ENCODE data around the gene WNT11. TPM values are rescaled to one million over a fixed set of nuclear protein-coding genes. Genes with fewer than 3 reads are reported as not detected.

Gene WNT11
- polyA plus RNA-seq, 1 donor (not counting 4 experiments of a cell fraction or from before 2014, with no cell fraction given), result not detected

GRCh38 chr11:76218449-76219178, 12.3 kb upstream of the WNT11 start:
- no peak for DNase-seq (ENCODE audit: low read depth, low spot score)
- Histone ChIP-seq H3K9ac (ENCODE audit: control insufficient read depth, extremely low read depth, insufficient read depth, low read length) (no peak overlapping the region), H3K27me3 (ENCODE audit: control insufficient read depth, extremely low read depth, insufficient read depth, low read length) (peaks cover 4% of the 10 kb centered on the region), H3K27ac (ENCODE audit: control insufficient read depth, insufficient read depth, low read length) (no peak overlapping the region), H2AFZ (ENCODE audit: control insufficient read depth, low read length) (no peak overlapping the region), H3K4me2 (ENCODE audit: control insufficient read depth, extremely low read depth, insufficient read depth, low read depth, low read length) (no peak overlapping the region), H3K4me1 (ENCODE audit: control insufficient read depth, extremely low read depth, insufficient read depth, low read length) (no peaks in the 10 kb centered on the region), H3K79me2 (ENCODE audit: control insufficient read depth, insufficient read depth, low read length) (no peaks in the 10 kb centered on the region), H4K20me1 (ENCODE audit: control insufficient read depth, extremely low read depth, insufficient read depth, low read length) (no peaks in the 10 kb centered on the region), H3K9me3 (ENCODE audit: control insufficient read depth, low read depth, low read length) (no peaks in the 10 kb centered on the region), H3K9me1 (ENCODE audit: control insufficient read depth, extremely low read depth, insufficient read depth, low read length) (no peaks in the 10 kb centered on the region), H3K36me3 (ENCODE audit: control insufficient read depth in 2 of 2, extremely low read depth in 1 of 2, insufficient read depth in 2 of 2, low read length in 2 of 2) (no peaks in the 10 kb centered on the region), H3K4me3 (ENCODE audit: control insufficient read depth in 2 of 3, extremely low read depth in 1 of 3, insufficient read depth in 2 of 3, low read depth in 1 of 3, low read length in 3 of 3) (no peak overlapping the region)
- dilution Hi-C loops (cut with MboI; ENCODE audit: extremely low pct_ligation_motif_present, low sequenced_read_pairs), result no loop called here
- FAIRE-seq, result no peak
- TF ChIP-seq, protein P1, sequence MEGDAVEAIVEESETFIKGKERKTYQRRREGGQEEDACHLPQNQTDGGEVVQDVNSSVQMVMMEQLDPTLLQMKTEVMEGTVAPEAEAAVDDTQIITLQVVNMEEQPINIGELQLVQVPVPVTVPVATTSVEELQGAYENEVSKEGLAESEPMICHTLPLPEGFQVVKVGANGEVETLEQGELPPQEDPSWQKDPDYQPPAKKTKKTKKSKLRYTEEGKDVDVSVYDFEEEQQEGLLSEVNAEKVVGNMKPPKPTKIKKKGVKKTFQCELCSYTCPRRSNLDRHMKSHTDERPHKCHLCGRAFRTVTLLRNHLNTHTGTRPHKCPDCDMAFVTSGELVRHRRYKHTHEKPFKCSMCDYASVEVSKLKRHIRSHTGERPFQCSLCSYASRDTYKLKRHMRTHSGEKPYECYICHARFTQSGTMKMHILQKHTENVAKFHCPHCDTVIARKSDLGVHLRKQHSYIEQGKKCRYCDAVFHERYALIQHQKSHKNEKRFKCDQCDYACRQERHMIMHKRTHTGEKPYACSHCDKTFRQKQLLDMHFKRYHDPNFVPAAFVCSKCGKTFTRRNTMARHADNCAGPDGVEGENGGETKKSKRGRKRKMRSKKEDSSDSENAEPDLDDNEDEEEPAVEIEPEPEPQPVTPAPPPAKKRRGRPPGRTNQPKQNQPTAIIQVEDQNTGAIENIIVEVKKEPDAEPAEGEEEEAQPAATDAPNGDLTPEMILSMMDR (optimal IDR thresholded peaks at IDR 0.05 in 1 of 3, IDR thresholded peaks at IDR 0.05 in 1 of 3, conservative IDR thresholded peaks at IDR 0.05 in 1 of 3; ENCODE audit: extremely low read depth in 1 of 3, insufficient read depth in 2 of 3, low read length in 3 of 3), result no peak
- no peak for TF ChIP-seq EZH2 (IDR thresholded peaks at IDR 0.05; ENCODE audit: low read length)

DNA sequence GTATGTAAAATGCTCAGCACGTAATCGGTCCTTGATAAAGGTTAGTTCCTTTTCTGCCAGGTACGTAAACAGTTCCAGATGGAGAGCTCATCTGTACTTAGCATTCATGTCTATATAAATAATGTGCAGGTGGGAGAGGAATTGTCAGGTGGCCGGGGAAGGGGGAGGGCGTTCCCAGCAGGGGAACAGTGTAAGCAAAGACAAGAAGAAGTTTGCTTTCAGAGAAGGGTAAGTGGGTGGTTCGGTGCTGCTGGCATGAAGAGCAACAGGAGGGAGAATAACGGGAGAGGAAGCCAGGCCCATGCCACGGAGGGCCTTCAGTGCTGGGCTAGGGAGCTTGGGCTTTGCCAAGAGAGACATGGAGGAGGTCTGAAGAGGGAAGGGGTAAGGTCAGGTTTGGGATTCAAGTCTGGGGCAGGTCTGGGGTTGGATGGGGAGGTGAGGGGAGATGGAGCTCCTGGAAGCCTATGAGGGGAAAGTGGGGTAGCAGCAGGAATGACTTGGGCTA, 11.4 kb upstream of the WNT11 start:
- Histone ChIP-seq H3K9me1 (ENCODE audit: control insufficient read depth, extremely low read depth, insufficient read depth, low read length) (no peaks in the 10 kb centered on the region), H3K36me3 (ENCODE audit: control insufficient read depth in 2 of 2, extremely low read depth in 1 of 2, insufficient read depth in 2 of 2, low read length in 2 of 2) (no peaks in the 10 kb centered on the region), H3K4me3 (ENCODE audit: control insufficient read depth in 2 of 3, extremely low read depth in 1 of 3, insufficient read depth in 2 of 3, low read depth in 1 of 3, low read length in 3 of 3) (no peak overlapping the region), H3K27me3 (ENCODE audit: control insufficient read depth, extremely low read depth, insufficient read depth, low read length) (peaks cover 12% of the 10 kb centered on the region), H4K20me1 (ENCODE audit: control insufficient read depth, extremely low read depth, insufficient read depth, low read length) (no peaks in the 10 kb centered on the region), H2AFZ (ENCODE audit: control insufficient read depth, low read length) (no peak overlapping the region), H3K4me1 (ENCODE audit: control insufficient read depth, extremely low read depth, insufficient read depth, low read length) (no peaks in the 10 kb centered on the region), H3K9ac (ENCODE audit: control insufficient read depth, extremely low read depth, insufficient read depth, low read length) (no peak overlapping the region), H3K4me2 (ENCODE audit: control insufficient read depth, extremely low read depth, insufficient read depth, low read depth, low read length) (no peak overlapping the region), H3K79me2 (ENCODE audit: control insufficient read depth, insufficient read depth, low read length) (no peaks in the 10 kb centered on the region), H3K9me3 (ENCODE audit: control insufficient read depth, low read depth, low read length) (no peaks in the 10 kb centered on the region), H3K27ac (ENCODE audit: control insufficient read depth, insufficient read depth, low read length) (no peak overlapping the region)
- dilution Hi-C loops (cut with MboI; ENCODE audit: extremely low pct_ligation_motif_present, low sequenced_read_pairs), result no loop called here
- FAIRE-seq, result no peak
- DNase-seq (ENCODE audit: low read depth, low spot score), result no peak
- no peak for TF ChIP-seq EZH2 (IDR thresholded peaks at IDR 0.05; ENCODE audit: low read length)
- TF ChIP-seq, protein P1 (optimal IDR thresholded peaks at IDR 0.05 in 1 of 3, IDR thresholded peaks at IDR 0.05 in 1 of 3, conservative IDR thresholded peaks at IDR 0.05 in 1 of 3; ENCODE audit: extremely low read depth in 1 of 3, insufficient read depth in 2 of 3, low read length in 3 of 3), result no peak

Measured in keratinocyte (primary cell).